Esophagus muscularis mucosa (tissue), 4 donors: ENCODE measurements around the gene PPAN.

Experiments used
- CTCF ChIP-seq, 3 experiments: fragments of 200-600 bp in 2 of 3; fragments of 450-650 bp in 1 of 3; sonication (generic) in 2 of 3; IDR thresholded peaks; one replicate each; pipeline ENCODE4 v1.5.1; 2017 to 2019; ENCODE audit warnings: antibody characterized with exemption in 3 of 3, mild to moderate bottlenecking in 2 of 3, moderate library complexity in 1 of 3
- EP300 ChIP-seq: sonication (generic); formaldehyde crosslinking; IDR thresholded peaks from one replicate; pipeline ENCODE4 v1.6.1; 2017; ENCODE audit warnings: antibody characterized with exemption
- POLR2A ChIP-seq: fragments of 450-650 bp; IDR thresholded peaks from one replicate; pipeline ENCODE4 v1.6.1; 2017; ENCODE audit warnings: antibody characterized with exemption, moderate library complexity, mild to moderate bottlenecking, low read depth
- POLR2AphosphoS5 ChIP-seq, 2 donors: sonication (generic); formaldehyde crosslinking; IDR thresholded peaks; one replicate each; pipeline ENCODE4 v1.6.1; 2017; ENCODE audit warnings: antibody characterized with exemption in 2 of 2

- peak in 1 of 3 experiments; percentile 46 for TF ChIP-seq CTCF (IDR thresholded peaks at IDR 0.05)
- peak; percentile 57 for TF ChIP-seq POLR2A
- TF ChIP-seq POLR2AphosphoS5 (IDR thresholded peaks at IDR 0.05), result peak; percentile 91 to 98
- no peak for TF ChIP-seq EP300
Measured at GRCh38 chr19:10106100-10106936, at the start of gene PPAN.
